Lung microvascular endothelial cell (primary cell): ENCODE data around the gene PLEKHA3. TPM values are rescaled to one million over a fixed set of nuclear protein-coding genes. Genes with fewer than 3 reads are reported as not detected.

ENCODE experiments used
- DNase-seq, 2 donors: peaks; one replicate each; pipeline versions ENCODE4 v3.0.0 to v3.0.0-alpha.2; 2010; ENCODE audit warnings: low read depth in 2 of 2
- total RNA-seq: library from RNA; depleted of rRNA; stranded (reverse); fragments of >200 nt; gene quantifications from 2 replicates; pipeline ENCODE4 v1.2.1, GENCODE V29; 2014

PLEKHA3 gene
- total RNA-seq, 1 donor from 2014 or later, result 8.7 TPM

- peak; percentile 82 to 84 for DNase-seq
These were observed 1.6 kb upstream of the PLEKHA3 start, which contains the start of gene FKBP7 for GRCh38 chr2:178478439-178479274. FKBP7 (minus strand) TSS chr2:178478600; CDS start chr2:178478499, 101 bp downstream.

GRCh38 chr2:178479275-178479616 lies 1.0 kb upstream of the PLEKHA3 start:
- DNase-seq, result no peak

GRCh38 chr2:178479758-178480226 lies 465 bp upstream of the PLEKHA3 start:
- DNase-seq, result peak; percentile 1 to 4

GRCh38 chr2:178482437-178482836 lies 2.2 kb downstream of the PLEKHA3 start:
- DNase-seq, result no peak

GRCh38 chr2:178484245-178485041 lies 4.2 kb downstream of the PLEKHA3 start:
- DNase-seq, result peak; percentile 54 to 58

GRCh38 chr2:178485356-178485755 lies 5.1 kb downstream of the PLEKHA3 start:
- DNase-seq, result no peak

GRCh38 chr2:178491612-178492011 lies 11.4 kb downstream of the PLEKHA3 start:
- DNase-seq, result no peak

- no peak for DNase-seq
These were observed 15.8 kb downstream of the PLEKHA3 start for GRCh38 chr2:178496049-178496448.

- DNase-seq, result no peak
These were observed 17.9 kb downstream of the PLEKHA3 start for GRCh38 chr2:178498137-178498536.

GRCh38 chr2:178499640-178500039 lies 19.4 kb downstream of the PLEKHA3 start:
- no peak for DNase-seq

GRCh38 chr2:178502751-178503150 lies 22.5 kb downstream of the PLEKHA3 start:
- DNase-seq, result no peak

- DNase-seq, result no peak
These were observed 25.8 kb downstream of the PLEKHA3 start for GRCh38 chr2:178506101-178506500.

- DNase-seq, result no peak
These were observed 26.3 kb downstream of the PLEKHA3 start for GRCh38 chr2:178506524-178506923.

- no peak for DNase-seq
These were observed 26.7 kb downstream of the PLEKHA3 start for GRCh38 chr2:178506949-178507348.

GRCh38 chr2:178508646-178509045 lies 28.4 kb downstream of the PLEKHA3 start:
- no peak for DNase-seq

GRCh38 chr2:178510384-178510783 lies 30.1 kb downstream of the PLEKHA3 start:
- DNase-seq, result no peak

- no peak for DNase-seq
These were observed 32.2 kb downstream of the PLEKHA3 start for GRCh38 chr2:178512484-178512883.

GRCh38 chr2:178513876-178514275 lies 33.6 kb downstream of the PLEKHA3 start:
- no peak for DNase-seq

- DNase-seq, result peak in 1 of 2 donors; percentile 10
These were observed 34.4 kb downstream of the PLEKHA3 start for GRCh38 chr2:178514664-178515063.

- no peak for DNase-seq
These were observed 37.2 kb downstream of the PLEKHA3 start for GRCh38 chr2:178517496-178517895.

GRCh38 chr2:178521304-178522150 lies 41.3 kb downstream of the PLEKHA3 start:
- DNase-seq, result no peak
